A549 treated with AZD2906 at 1 μM for 4 hours (cell line): ENCODE data around the gene GJD3. TPM values are rescaled to one million over a fixed set of nuclear protein-coding genes. Genes with fewer than 3 reads are reported as not detected.

Experiments
- total RNA-seq: library from RNA; stranded (reverse); fragments of 200-300 nt; extraction: Qiagen RNA extraction; gene quantifications from 5 replicates; pipeline ENCODE4 v1.2.3, GENCODE V29; 2022

Gene GJD3
- 0.34 to 1.1 TPM (median 1.00 TPM) in 5 replicates for total RNA-seq

GRCh38 chr17:40364121-40364861 is at the start of gene GJD3:
TSS of gene GJD3 (minus strand) at chr17:40364737. CDS start at chr17:40363815, 922 bp downstream.

Other genes with a start within 250 kb of the GJD3 start
- 59.7 to 64.8 TPM (median 63.1 TPM) in 5 replicates for gene MSL1, start 242.8 kb downstream of the GJD3 start, total RNA-seq
- 43.3 to 50.3 TPM (median 46.4 TPM) in 5 replicates for gene CASC3, start 224.2 kb downstream of the GJD3 start, total RNA-seq
- gene RAPGEFL1, start 187.3 kb downstream of the GJD3 start, total RNA-seq, result 1.9 to 3.2 TPM (median 2.9 TPM) in 5 replicates
- 18.7 to 23.5 TPM (median 20.0 TPM) in 5 replicates for gene WIPF2, start 145.4 kb downstream of the GJD3 start, total RNA-seq
- gene CDC6, start 76.9 kb downstream of the GJD3 start, total RNA-seq, result 43.9 to 55.4 TPM (median 47.2 TPM) in 5 replicates
- 40.7 to 49.5 TPM (median 45.3 TPM) in 5 replicates for gene RARA, start 55.6 kb downstream of the GJD3 start, total RNA-seq
- 189 to 242 TPM (median 198 TPM) in 5 replicates for gene TOP2A, start 53.2 kb upstream of the GJD3 start, total RNA-seq
- gene IGFBP4, start 78.7 kb upstream of the GJD3 start, total RNA-seq, result 2,275 to 2,891 TPM (median 2,807 TPM) in 5 replicates
- 188 to 253 TPM (median 228 TPM) in 5 replicates for gene TNS4, start 136.9 kb upstream of the GJD3 start, total RNA-seq
- gene CCR7, start 200.7 kb upstream of the GJD3 start, total RNA-seq, result 0.50 to 1.1 TPM (median 0.95 TPM) in 5 replicates